ENCODE data around the gene LRMDA. TPM values are rescaled to one million over a fixed set of nuclear protein-coding genes. Genes with fewer than 3 reads are reported as not detected.

Gene LRMDA
- polyA plus RNA-seq, 3 donors = 39.8 to 59.6 (median 56.4) TPM

GRCh38 chr10:76026905-76027304 lies 595.5 kb downstream of the LRMDA start:
- Histone ChIP-seq H3K79me2 (ENCODE audit: insufficient read depth, low read length) (no peaks in the 10 kb centered on the region), H3K36me3 (replicated peaks in 1 of 2; ENCODE audit: control insufficient read depth in 1 of 2, insufficient read depth in 2 of 2, low read length in 2 of 2) (no peaks in the 10 kb centered on the region), H3K9me3 (replicated peaks in 1 of 2; ENCODE audit: control insufficient read depth in 1 of 2, insufficient read depth in 1 of 2, low read length in 2 of 2) (no peaks in the 10 kb centered on the region), H3K4me3 (replicated peaks in 1 of 3; ENCODE audit: low read depth in 2 of 3, low read length in 3 of 3) (no peak overlapping the region), H3K4me2 (replicated peaks; ENCODE audit: extremely low read depth, low read length, poor library complexity, severe bottlenecking) (no peak overlapping the region), H2AFZ (ENCODE audit: insufficient read depth, low read depth, low read length, poor library complexity, severe bottlenecking) (no peak overlapping the region), H3K27me3 (ENCODE audit: control insufficient read depth in 2 of 2, insufficient read depth in 2 of 2, low read length in 2 of 2) (no peaks in the 10 kb centered on the region), H3K9ac (ENCODE audit: insufficient read depth, low read length, poor library complexity, severe bottlenecking) (no peak overlapping the region), H3K4me1 (ENCODE audit: control insufficient read depth in 1 of 2, insufficient read depth in 2 of 2, low read length in 2 of 2) (peaks cover 5 to 9% of the 10 kb centered on the region in 2 donors), H3K27ac (ENCODE audit: low read depth in 1 of 2, low read length in 2 of 2) (no peak overlapping the region), H4K20me1 (ENCODE audit: insufficient read depth, low read length) (no peaks in the 10 kb centered on the region)
- H3K9me3 Mint-ChIP-seq = peaks cover 0 to 2% (median 0%) of the 10 kb centered on the region in 7 donors
- peaks cover 0 to 2% (median 0%) of the 10 kb centered on the region in 3 donors for H3K27me3 Mint-ChIP-seq (ENCODE audit: low read depth in 3 of 3)
- peaks cover 13% of the 10 kb centered on the region for H3K4me1 Mint-ChIP-seq
- H3K27ac Mint-ChIP-seq = peak overlapping the region in 1 of 7 donors; percentile 6
- intact Hi-C loops (cut with micrococcal nuclease) = no loop called here
- H3K4me3 Mint-ChIP-seq = no peak overlapping the region
- TF ChIP-seq, protein P1, sequence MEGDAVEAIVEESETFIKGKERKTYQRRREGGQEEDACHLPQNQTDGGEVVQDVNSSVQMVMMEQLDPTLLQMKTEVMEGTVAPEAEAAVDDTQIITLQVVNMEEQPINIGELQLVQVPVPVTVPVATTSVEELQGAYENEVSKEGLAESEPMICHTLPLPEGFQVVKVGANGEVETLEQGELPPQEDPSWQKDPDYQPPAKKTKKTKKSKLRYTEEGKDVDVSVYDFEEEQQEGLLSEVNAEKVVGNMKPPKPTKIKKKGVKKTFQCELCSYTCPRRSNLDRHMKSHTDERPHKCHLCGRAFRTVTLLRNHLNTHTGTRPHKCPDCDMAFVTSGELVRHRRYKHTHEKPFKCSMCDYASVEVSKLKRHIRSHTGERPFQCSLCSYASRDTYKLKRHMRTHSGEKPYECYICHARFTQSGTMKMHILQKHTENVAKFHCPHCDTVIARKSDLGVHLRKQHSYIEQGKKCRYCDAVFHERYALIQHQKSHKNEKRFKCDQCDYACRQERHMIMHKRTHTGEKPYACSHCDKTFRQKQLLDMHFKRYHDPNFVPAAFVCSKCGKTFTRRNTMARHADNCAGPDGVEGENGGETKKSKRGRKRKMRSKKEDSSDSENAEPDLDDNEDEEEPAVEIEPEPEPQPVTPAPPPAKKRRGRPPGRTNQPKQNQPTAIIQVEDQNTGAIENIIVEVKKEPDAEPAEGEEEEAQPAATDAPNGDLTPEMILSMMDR (IDR thresholded peaks at IDR 0.05) = no peak
- DNase-seq = no peak
- H3K36me3 Mint-ChIP-seq = no peaks in the 10 kb centered on the region
- no CpG with 5 or more reads among the region's 1 CpG for whole genome bisulfite sequencing (ENCODE audit: insufficient coverage)

DNA sequence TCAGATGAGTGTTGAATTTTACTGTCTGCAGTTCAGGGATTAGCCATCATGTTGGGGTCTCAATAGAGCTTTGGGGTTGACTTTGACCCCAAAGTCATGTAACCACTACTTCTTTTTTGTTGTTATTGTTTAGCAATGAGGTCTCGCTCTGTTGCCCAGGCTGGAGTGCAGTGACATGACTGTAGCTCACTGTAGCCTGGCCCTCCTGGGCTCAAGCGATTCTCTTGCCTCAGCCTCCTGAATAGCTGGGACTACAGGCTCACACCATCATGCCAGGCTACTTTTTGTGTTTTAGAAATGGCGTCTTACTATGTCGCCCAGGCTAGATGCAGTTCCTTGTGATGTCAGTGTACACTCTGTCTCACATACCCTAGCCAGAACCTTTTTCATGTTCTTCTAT lies 598.4 kb downstream of the LRMDA start:
- H4K20me1 ChIP-seq (ENCODE audit: insufficient read depth, low read length) = no peaks in the 10 kb centered on the region
- Mint-ChIP-seq H3K27ac (no peak overlapping the region), H3K36me3 (peaks cover 2 to 3% of the 10 kb centered on the region in 2 donors), H3K9me3 (no peaks in the 10 kb centered on the region), H3K27me3 (ENCODE audit: low read depth in 3 of 3) (peaks cover 0 to 4% (median under 1%) of the 10 kb centered on the region in 3 donors), H3K4me3 (no peak overlapping the region), H3K4me1 (peaks cover 24% of the 10 kb centered on the region)
- H3K9ac ChIP-seq (ENCODE audit: insufficient read depth, low read length, poor library complexity, severe bottlenecking) = no peak overlapping the region
- TF ChIP-seq, protein P1 (IDR thresholded peaks at IDR 0.05) = no peak
- H3K27me3 ChIP-seq (ENCODE audit: control insufficient read depth in 2 of 2, insufficient read depth in 2 of 2, low read length in 2 of 2) = no peaks in the 10 kb centered on the region
- DNase-seq = no peak
- intact Hi-C loops (cut with micrococcal nuclease) = loop anchor here in 1 of 2 donors (10.0 kb wide), 1 partner anchor 635 kb away; no protein-coding TSS in a partner anchor
- H3K4me1 ChIP-seq (ENCODE audit: control insufficient read depth in 1 of 2, insufficient read depth in 2 of 2, low read length in 2 of 2) = peaks cover 13 to 17% of the 10 kb centered on the region in 2 donors
- H3K9me3 ChIP-seq (replicated peaks in 1 of 2; ENCODE audit: control insufficient read depth in 1 of 2, insufficient read depth in 1 of 2, low read length in 2 of 2) = no peaks in the 10 kb centered on the region
- H3K79me2 ChIP-seq (ENCODE audit: insufficient read depth, low read length) = no peaks in the 10 kb centered on the region
- no peak overlapping the region for H3K27ac ChIP-seq (ENCODE audit: low read depth in 1 of 2, low read length in 2 of 2)
- 100% methylated on average over 3 of the region's 4 CpGs for WGBS (ENCODE audit: insufficient coverage)
- H2AFZ ChIP-seq (ENCODE audit: insufficient read depth, low read depth, low read length, poor library complexity, severe bottlenecking) = no peak overlapping the region
- H3K4me2 ChIP-seq (replicated peaks; ENCODE audit: extremely low read depth, low read length, poor library complexity, severe bottlenecking) = no peak overlapping the region
- no peaks in the 10 kb centered on the region for H3K36me3 ChIP-seq (replicated peaks in 1 of 2; ENCODE audit: control insufficient read depth in 1 of 2, insufficient read depth in 2 of 2, low read length in 2 of 2)
- H3K4me3 ChIP-seq (replicated peaks in 1 of 3; ENCODE audit: low read depth in 2 of 3, low read length in 3 of 3) = no peak overlapping the region

Data from CD14-positive monocyte (primary cell).